Mammary epithelial cell (primary cell): ENCODE results near the gene NPSR1.
"Not testable (repeated sequence)": the region's sequence is repeated elsewhere in the genome, so short reads cannot be mapped to it uniquely, and the experiment has no call there.

ENCODE experiments used
- CTCF ChIP-seq, 2 donors: IDR thresholded peaks in 1 of 2; conservative IDR thresholded peaks in 1 of 2; 2 replicates each; pipeline ENCODE4 v1.5.1; 2011 to 2012; ENCODE audit warnings: inconsistent platforms in 2 of 2, low read length in 2 of 2, mild to moderate bottlenecking in 2 of 2, control low read depth in 1 of 2, low read depth in 1 of 2; ENCODE audit not compliant: insufficient read depth in 1 of 2; ENCODE audit errors: extremely low read depth in 1 of 2
- EZH2 ChIP-seq: IDR thresholded peaks from 2 replicates; pipeline ENCODE4 v1.6.1; 2012; ENCODE audit warnings: low read length, inconsistent platforms, borderline replicate concordance

GRCh38 chr7:34628618-34629017, 29.4 kb upstream of the NPSR1 start:
- TF ChIP-seq EZH2; CTCF (conservative IDR thresholded peaks at IDR 0.05 in 1 of 2, IDR thresholded peaks at IDR 0.05 in 1 of 2; ENCODE audit: extremely low read depth in 1 of 2, insufficient read depth in 1 of 2, low read depth in 1 of 2, low read length in 2 of 2): not testable (repeated sequence)
